ENCODE results near the gene HSD17B8. TPM values are rescaled to one million over a fixed set of nuclear protein-coding genes. Genes with fewer than 3 reads are reported as not detected.

The HSD17B8 gene
- polyA plus RNA-seq, 1 of the 3 experiments (the other 2 are of a cell fraction), result 37.5 TPM

DNA sequence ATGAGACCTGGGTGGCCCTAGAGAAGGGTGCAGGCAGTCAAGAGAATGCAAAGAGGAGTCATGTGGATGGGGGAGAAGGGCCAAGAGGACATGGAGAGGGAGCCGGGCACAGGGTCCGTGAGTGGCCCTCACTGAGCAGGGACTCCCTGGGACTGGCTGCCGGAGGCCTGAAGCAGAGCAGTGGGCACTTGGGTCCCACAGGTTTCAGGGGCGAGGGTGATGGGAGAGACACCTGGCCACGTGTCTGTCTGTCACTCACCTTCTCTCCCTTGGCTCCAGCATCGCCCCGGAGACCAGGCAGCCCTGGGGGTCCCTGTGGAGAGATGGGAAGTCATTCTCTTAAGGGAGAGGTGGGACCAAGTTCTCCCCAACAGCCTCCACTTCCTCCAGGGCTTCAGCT lies 37.6 kb upstream of the HSD17B8 start:
- Histone ChIP-seq H3F3A (replicated peaks; ENCODE audit: insufficient read depth) (no peaks in the 10 kb centered on the region), H3K4me1 (ENCODE audit: control insufficient read depth in 1 of 2, insufficient read depth in 2 of 2, low read depth in 1 of 2, low read length in 1 of 2) (peaks cover 0 to 4% of the 10 kb centered on the region in 2 experiments; a peak in 1 of 4 replicates), H3K4me3 (ENCODE audit: low read depth in 2 of 2, low read length in 1 of 2) (no peak overlapping the region), H3K36me3 (replicated peaks in 1 of 2; ENCODE audit: control insufficient read depth in 1 of 2, insufficient read depth in 2 of 2, low read length in 1 of 2) (no peaks in the 10 kb centered on the region), H3K9me3 (no peaks in the 10 kb centered on the region), H3K27ac (ENCODE audit: low read depth in 2 of 2, low read length in 1 of 2) (no peak overlapping the region), H2AFZ (ENCODE audit: low read depth) (no peak overlapping the region), H3K4me2 (no peak overlapping the region), H3K9me2 (no peaks in the 10 kb centered on the region), H3K9ac (no peak overlapping the region), H4K20me1 (ENCODE audit: insufficient read depth) (no peaks in the 10 kb centered on the region), H3K79me2 (ENCODE audit: insufficient read depth) (no peaks in the 10 kb centered on the region), H3K27me3 (ENCODE audit: insufficient read depth) (no peaks in the 10 kb centered on the region)
- POLR2A ChIA-PET, result no interaction called here
- DNase-seq, result no peak
- WGBS (ENCODE audit: low lambda C conversion rate), result 63% methylated on average over 6 of the region's 7 CpGs
- CTCF ChIA-PET, result no interaction called here
- TF ChIP-seq RFX5 (IDR thresholded peaks at IDR 0.05; ENCODE audit: low read length), result no peak
- TF ChIP-seq POLR2AphosphoS5 (IDR thresholded peaks at IDR 0.05; ENCODE audit: low read depth, low read length), result no peak

DNA sequence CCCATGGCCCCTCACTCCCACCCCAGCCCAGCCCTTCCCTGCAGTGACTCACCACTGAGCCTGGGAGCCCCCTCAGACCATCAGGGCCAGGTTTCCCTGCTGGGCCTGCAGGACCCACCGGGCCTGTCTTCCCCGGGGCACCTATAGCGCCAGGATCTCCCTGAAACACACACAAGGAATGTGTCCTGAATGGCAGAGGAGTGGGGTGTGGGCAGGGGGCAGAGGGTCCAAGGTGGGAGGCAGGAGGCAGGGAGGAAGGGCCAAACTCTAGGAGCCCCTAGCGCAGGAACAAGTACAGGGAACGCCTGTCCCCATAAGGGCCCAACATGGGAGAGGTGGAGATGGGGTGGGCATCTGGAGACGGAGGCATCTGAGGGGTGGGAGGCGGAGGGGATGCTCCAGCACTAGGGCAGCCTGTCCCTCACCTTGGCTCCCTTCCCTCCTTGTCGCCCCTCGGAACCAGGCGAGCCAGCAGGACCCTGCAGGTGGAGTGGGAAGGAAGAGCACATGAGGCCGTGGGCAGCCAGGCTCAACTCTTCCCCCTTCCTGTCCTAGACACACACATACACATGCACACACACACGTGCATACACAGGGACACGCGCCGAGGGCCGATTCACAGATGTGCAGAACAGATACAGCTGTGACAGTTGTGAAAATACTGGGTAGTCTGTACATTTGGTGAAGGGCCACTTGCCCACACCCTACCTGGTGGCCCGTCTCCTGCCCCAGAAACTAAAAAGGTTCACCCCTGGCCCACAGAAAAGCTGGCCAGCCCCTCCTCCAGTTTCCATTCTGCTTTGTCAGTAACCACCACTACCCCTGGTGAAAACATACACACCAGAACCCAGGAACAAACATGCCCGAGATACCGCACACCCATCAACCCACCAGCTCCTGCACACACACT lies 36.8 kb upstream of the HSD17B8 start:
- DNase-seq, result peak; percentile 22
- no peaks in the 10 kb centered on the region for H4K20me1 ChIP-seq (ENCODE audit: insufficient read depth)
- H3K4me3 ChIP-seq (ENCODE audit: low read depth in 2 of 2, low read length in 1 of 2), result no peak overlapping the region
- POLR2A ChIA-PET, result no interaction called here
- H3K9me2 ChIP-seq, result no peaks in the 10 kb centered on the region
- H3K27ac ChIP-seq (ENCODE audit: low read depth in 2 of 2, low read length in 1 of 2), result no peak overlapping the region
- TF ChIP-seq EZH2phosphoT487 (IDR thresholded peaks at IDR 0.05; ENCODE audit: borderline replicate concordance, low read depth), result no peak
- TF ChIP-seq, protein P1, sequence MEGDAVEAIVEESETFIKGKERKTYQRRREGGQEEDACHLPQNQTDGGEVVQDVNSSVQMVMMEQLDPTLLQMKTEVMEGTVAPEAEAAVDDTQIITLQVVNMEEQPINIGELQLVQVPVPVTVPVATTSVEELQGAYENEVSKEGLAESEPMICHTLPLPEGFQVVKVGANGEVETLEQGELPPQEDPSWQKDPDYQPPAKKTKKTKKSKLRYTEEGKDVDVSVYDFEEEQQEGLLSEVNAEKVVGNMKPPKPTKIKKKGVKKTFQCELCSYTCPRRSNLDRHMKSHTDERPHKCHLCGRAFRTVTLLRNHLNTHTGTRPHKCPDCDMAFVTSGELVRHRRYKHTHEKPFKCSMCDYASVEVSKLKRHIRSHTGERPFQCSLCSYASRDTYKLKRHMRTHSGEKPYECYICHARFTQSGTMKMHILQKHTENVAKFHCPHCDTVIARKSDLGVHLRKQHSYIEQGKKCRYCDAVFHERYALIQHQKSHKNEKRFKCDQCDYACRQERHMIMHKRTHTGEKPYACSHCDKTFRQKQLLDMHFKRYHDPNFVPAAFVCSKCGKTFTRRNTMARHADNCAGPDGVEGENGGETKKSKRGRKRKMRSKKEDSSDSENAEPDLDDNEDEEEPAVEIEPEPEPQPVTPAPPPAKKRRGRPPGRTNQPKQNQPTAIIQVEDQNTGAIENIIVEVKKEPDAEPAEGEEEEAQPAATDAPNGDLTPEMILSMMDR (IDR thresholded peaks at IDR 0.05), result no peak
- TF ChIP-seq MXI1 (IDR thresholded peaks at IDR 0.05; ENCODE audit: low read depth, low read length), result no peak
- TF ChIP-seq RFX5 (IDR thresholded peaks at IDR 0.05; ENCODE audit: low read length), result no peak
- no peak for TF ChIP-seq CHD2 (IDR thresholded peaks at IDR 0.05; ENCODE audit: low read length, partially characterized antibody)
- no peak for TF ChIP-seq RCOR1 (IDR thresholded peaks at IDR 0.05; ENCODE audit: low read length)
- no peak for TF ChIP-seq EP300 (IDR thresholded peaks at IDR 0.05; ENCODE audit: borderline replicate concordance in 1 of 2, low read depth in 1 of 2, low read length in 1 of 2)
- H3K27me3 ChIP-seq (ENCODE audit: insufficient read depth), result no peaks in the 10 kb centered on the region
- no peaks in the 10 kb centered on the region for H3K9me3 ChIP-seq
- no peak overlapping the region for H3K9ac ChIP-seq
- no peak overlapping the region for H3K4me2 ChIP-seq
- H3K36me3 ChIP-seq (replicated peaks in 1 of 2; ENCODE audit: control insufficient read depth in 1 of 2, insufficient read depth in 2 of 2, low read length in 1 of 2), result no peaks in the 10 kb centered on the region
- no peak overlapping the region for H2AFZ ChIP-seq (ENCODE audit: low read depth)
- 60% methylated on average over 17 of the region's 19 CpGs for WGBS (ENCODE audit: low lambda C conversion rate)
- no peaks in the 10 kb centered on the region; a peak in 1 of 4 replicates for H3K4me1 ChIP-seq (ENCODE audit: control insufficient read depth in 1 of 2, insufficient read depth in 2 of 2, low read depth in 1 of 2, low read length in 1 of 2)
- H3K79me2 ChIP-seq (ENCODE audit: insufficient read depth), result no peaks in the 10 kb centered on the region
- CTCF ChIA-PET, result interaction anchor here (1.2 kb wide), 1 partner anchor 81 kb away, joined by 3 read pairs; no protein-coding TSS in a partner anchor
- no peaks in the 10 kb centered on the region for H3F3A ChIP-seq (replicated peaks; ENCODE audit: insufficient read depth)

DNA sequence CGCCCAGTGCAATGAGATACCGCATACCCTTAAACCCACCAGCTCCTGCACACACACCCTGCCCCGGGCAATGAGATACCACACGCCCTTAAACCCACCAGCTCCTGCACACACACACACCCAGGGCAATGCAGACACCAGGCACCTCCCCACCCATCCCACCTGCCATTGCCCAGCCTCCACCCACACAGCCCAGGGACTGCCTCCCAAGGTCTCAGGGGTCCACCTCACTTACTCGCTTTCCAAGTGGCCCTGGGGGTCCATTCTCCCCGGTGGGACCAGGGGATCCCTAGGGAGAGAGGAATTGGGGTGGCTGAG lies 36.2 kb upstream of the HSD17B8 start:
- no peak overlapping the region for H3K27ac ChIP-seq (ENCODE audit: low read depth in 2 of 2, low read length in 1 of 2)
- H3K4me1 ChIP-seq (ENCODE audit: control insufficient read depth in 1 of 2, insufficient read depth in 2 of 2, low read depth in 1 of 2, low read length in 1 of 2), result no peaks in the 10 kb centered on the region
- no peak overlapping the region for H3K4me3 ChIP-seq (ENCODE audit: low read depth in 2 of 2, low read length in 1 of 2)
- H3F3A ChIP-seq (replicated peaks; ENCODE audit: insufficient read depth), result no peaks in the 10 kb centered on the region
- ChIA-PET CTCF (interaction anchor here (1.2 kb wide), 1 partner anchor 80 kb away, joined by 3 read pairs; no protein-coding TSS in a partner anchor), POLR2A (no interaction called here)
- H3K36me3 ChIP-seq (replicated peaks in 1 of 2; ENCODE audit: control insufficient read depth in 1 of 2, insufficient read depth in 2 of 2, low read length in 1 of 2), result no peaks in the 10 kb centered on the region
- no peaks in the 10 kb centered on the region for H3K9me3 ChIP-seq
- H3K9me2 ChIP-seq, result no peaks in the 10 kb centered on the region
- H4K20me1 ChIP-seq (ENCODE audit: insufficient read depth), result no peaks in the 10 kb centered on the region
- H3K79me2 ChIP-seq (ENCODE audit: insufficient read depth), result no peaks in the 10 kb centered on the region
- H3K9ac ChIP-seq, result no peak overlapping the region
- H2AFZ ChIP-seq (ENCODE audit: low read depth), result no peak overlapping the region
- no peak overlapping the region for H3K4me2 ChIP-seq
- 57% methylated on average over 6 of the region's 6 CpGs for WGBS (ENCODE audit: low lambda C conversion rate)
- no peak for DNase-seq
- H3K27me3 ChIP-seq (ENCODE audit: insufficient read depth), result no peaks in the 10 kb centered on the region
- TF ChIP-seq FOXJ3 (CRISPR knock-in tag; IDR thresholded peaks at IDR 0.05) (no peak), TEAD4 (IDR thresholded peaks at IDR 0.05; ENCODE audit: borderline replicate concordance, insufficient read depth) (no peak), TCF12 (IDR thresholded peaks at IDR 0.05) (no peak), EP300 (IDR thresholded peaks at IDR 0.05; ENCODE audit: borderline replicate concordance in 1 of 2, low read depth in 1 of 2, low read length in 1 of 2) (no peak), NFIC (IDR thresholded peaks at IDR 0.05; ENCODE audit: borderline replicate concordance) (no peak), MEF2A (IDR thresholded peaks at IDR 0.05; ENCODE audit: borderline replicate concordance, low read depth) (no peak), FOSL2 (IDR thresholded peaks at IDR 0.05; ENCODE audit: borderline replicate concordance, low read depth) (no peak), FOXM1 (IDR thresholded peaks at IDR 0.05; ENCODE audit: low read depth) (no peak), JUND (IDR thresholded peaks at IDR 0.05) (no peak), SIN3A (IDR thresholded peaks at IDR 0.05; ENCODE audit: borderline replicate concordance, low read depth, low read length) (no peak)
- TF ChIP-seq, protein P2, sequence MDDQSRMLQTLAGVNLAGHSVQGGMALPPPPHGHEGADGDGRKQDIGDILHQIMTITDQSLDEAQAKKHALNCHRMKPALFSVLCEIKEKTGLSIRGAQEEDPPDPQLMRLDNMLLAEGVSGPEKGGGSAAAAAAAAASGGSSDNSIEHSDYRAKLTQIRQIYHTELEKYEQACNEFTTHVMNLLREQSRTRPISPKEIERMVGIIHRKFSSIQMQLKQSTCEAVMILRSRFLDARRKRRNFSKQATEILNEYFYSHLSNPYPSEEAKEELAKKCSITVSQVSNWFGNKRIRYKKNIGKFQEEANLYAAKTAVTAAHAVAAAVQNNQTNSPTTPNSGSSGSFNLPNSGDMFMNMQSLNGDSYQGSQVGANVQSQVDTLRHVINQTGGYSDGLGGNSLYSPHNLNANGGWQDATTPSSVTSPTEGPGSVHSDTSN (IDR thresholded peaks at IDR 0.05), result no peak

Data from SK-N-SH (cell line).